ENCODE results near the gene B4GALT1.

Gene B4GALT1, protein sequence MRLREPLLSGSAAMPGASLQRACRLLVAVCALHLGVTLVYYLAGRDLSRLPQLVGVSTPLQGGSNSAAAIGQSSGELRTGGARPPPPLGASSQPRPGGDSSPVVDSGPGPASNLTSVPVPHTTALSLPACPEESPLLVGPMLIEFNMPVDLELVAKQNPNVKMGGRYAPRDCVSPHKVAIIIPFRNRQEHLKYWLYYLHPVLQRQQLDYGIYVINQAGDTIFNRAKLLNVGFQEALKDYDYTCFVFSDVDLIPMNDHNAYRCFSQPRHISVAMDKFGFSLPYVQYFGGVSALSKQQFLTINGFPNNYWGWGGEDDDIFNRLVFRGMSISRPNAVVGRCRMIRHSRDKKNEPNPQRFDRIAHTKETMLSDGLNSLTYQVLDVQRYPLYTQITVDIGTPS

GRCh38 chr9:33167084-33167971 is at the start of gene B4GALT1:
Gene B4GALT1 (minus strand): TSS chr9:33167336. CDS start chr9:33167169, 167 bp downstream.
- peak; percentile 57 for DNase-seq

DNA sequence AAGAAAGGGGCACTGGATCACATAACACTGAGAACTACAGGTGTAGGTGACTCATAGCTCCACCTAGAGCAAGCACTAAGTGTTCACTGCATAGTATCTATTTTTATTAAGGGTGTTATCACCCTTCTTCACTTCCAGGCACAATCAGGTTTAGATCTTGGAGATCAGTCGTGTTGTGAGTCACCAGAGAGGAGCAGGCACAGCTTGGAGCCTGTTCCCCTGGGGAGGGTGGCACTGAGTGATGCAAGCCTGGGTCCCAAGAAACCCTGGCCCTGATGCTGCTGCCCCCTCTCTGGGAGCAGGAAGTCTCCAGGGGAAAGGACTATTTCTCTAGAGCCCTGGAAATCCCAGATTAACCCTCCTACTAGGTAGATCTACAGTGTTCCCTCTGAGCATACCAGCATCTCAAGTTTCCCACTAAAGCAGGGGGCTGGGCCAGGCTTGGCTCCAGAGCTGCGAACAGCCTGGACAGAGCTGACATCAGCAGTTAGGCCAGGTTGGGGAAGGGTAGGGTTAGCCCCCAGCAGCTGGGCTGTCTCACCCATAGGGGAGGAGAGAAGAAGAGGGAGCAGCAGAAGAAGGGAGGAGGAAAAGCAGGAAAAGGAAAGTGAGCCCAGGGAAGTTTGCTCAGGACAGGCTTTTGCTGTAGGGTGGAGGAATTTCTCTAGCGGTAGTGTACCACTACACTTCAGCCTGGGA is 44.7 kb upstream of the B4GALT1 start:
- DNase-seq: no peak

GRCh38 chr9:33210006-33210715 is 43.0 kb upstream of the B4GALT1 start:
- no peak for DNase-seq

- DNase-seq: no peak
Measured at GRCh38 chr9:33209394-33209793, 42.3 kb upstream of the B4GALT1 start.

DNA sequence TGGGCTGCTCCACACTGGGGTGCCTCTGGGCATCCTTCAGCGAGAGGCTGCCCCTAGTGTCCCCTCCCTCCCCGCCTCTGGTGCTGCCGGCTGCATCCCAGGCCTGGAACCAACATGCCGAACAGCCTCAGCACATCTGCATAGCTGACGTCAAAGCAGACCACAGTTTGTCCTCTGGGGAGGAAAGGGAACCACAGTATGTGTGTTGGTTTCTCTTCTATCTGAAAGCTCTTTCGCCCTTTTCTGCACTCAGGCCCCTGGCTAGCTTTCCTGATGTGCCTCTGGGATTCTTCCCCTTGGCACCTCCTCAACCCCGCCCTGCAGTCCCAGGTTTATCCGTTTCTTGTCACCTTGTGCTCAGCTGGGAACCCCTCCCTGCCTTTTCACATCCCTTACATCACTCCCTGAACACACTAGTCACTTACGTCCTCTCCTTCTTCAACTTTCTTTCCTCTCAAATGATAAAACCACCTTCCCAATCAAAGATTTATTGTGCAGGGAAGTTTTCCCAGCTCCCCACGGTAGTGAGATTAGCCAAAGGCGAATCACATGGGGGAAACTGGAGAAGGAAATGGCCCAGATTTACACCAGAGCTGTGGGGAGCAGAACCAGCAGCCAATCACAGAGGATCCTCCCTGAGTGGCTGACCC is 35.5 kb upstream of the B4GALT1 start:
- DNase-seq: no peak

GRCh38 chr9:33202018-33202417 is 34.9 kb upstream of the B4GALT1 start:
- no peak for DNase-seq

- DNase-seq: no peak
Measured at GRCh38 chr9:33198165-33198564, 31.0 kb upstream of the B4GALT1 start.

GRCh38 chr9:33197279-33198152 is 30.4 kb upstream of the B4GALT1 start:
- DNase-seq: no peak

DNA sequence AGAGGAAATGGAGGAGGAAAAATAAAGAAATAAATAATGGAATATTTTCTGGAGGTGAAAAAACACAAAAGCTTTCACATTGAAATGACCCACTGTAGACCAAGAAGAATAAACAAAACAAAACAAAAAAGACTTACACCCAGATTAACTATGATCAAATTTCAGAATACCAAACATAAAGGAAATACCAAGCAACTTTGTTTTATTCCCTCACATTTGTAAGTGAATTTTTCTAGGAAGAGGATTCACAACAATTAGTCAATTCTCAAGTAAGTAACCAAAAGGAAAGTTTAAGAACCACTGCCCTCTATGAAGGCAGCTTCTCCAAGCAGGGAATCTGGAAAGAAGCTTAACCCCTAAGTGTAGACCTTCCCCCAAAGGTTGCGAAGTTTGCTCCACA is 29.6 kb upstream of the B4GALT1 start:
- DNase-seq: no peak

DNA sequence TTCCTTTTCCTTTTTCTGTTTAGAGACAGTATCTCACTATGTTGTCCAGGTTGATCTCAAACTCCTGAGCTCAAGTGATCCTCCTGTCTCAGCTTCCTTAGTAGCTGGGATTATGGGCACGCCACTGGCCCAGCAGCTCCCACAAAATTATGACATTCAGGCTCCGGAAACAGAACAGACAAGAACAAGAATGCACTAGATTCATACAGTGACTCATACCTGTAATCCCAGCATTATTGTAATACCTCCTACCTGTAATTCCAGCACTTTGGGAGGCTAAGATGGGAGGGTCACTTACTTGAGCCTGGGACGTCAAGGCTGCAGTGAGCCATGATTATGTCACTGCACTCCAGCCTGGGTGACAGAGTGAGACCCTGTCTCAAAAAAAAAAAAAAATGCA is 26.7 kb upstream of the B4GALT1 start:
- DNase-seq: no peak

- no peak for DNase-seq
Measured at GRCh38 chr9:33192493-33193255, 25.5 kb upstream of the B4GALT1 start.

DNA sequence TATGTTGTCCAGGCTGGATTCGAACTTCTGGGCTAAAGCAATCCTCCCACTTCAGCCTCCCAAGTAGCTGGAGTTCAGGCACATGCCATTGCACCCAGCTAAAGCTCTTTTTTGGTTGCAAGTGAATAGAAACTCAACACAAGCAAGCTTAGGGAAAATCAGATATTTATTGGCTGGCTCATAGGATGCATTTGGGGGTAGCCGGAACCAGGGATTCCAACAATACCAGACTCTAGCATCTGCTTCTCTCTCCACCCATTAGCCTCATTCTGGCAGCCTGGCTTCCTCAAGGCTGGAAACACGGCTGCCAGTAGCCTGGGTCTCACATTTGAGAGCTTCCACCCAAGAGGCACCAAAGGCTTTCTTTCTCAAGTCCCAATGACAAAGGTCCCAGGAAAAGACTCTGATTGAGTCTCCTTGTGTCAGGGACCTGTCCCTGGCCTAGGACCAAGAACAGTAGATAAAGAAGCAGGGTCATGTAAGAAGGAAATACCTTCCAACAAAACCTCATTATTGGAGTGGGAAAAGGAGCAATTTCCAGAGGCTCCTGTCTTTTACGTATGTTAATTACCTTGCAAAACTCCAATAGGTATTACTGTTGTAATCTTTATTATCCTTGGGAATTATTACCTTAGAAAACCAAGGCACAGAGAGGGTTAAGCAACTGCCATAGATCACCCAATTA is 23.0 kb upstream of the B4GALT1 start:
- DNase-seq: no peak

DNA sequence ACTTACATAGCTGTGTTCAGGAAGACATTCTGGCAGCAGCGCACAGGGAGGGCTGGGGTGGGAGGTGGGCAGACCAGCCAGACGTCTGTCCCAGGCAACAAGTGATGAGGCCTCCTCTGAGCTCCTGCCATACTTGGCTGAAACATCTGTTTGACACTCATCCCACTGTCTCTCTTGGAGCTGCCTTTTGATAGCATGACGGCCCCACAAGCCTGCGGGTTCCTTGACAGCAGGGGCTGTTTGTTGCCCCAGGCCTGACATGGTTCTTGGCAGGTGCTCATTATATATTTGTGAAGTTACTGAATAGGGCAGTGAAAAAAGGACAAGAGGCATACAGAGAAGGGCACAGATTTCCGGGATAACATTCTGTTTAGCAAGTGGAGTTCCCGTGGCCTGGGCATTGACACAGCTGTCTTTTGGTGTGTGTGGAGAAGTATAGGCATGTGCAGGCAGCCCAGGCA is 22.2 kb upstream of the B4GALT1 start:
- DNase-seq: no peak

GRCh38 chr9:33188711-33189110 is 21.6 kb upstream of the B4GALT1 start:
- no peak for DNase-seq

DNA sequence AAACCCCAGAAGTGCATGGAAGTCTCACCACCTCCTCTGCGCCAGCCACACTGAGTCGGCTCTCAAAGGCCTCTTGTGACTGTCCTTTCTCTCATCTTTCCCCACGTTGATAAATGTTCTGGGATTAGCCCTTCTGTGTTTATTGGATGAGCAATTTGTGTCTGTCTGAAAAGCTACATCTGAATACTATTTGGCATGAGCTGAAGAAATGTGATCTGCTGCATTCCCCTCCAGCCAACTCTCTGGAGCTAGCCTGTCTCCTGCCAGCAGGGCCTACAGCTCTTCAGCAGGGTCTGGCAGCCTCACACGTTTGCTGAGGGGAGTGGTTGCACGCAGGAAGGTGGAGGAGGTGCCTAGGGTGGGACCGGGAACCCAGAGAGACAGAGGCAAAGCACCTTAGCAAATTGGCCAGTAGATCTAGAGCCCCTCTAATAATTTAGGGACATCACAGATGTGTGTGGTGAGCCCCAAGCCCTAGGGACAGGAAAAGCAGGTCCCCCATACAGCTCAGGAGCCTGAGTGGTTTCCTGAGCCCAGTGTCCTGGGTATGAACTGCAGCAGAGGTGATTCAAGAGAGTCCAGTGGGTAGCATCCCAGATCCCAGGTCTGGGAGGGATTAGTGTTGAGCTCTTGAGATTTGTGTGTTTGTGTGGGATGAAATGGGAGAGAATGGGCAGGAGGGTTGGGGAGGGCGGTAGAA is 20.5 kb upstream of the B4GALT1 start:
- DNase-seq: peak; percentile 83

DNA sequence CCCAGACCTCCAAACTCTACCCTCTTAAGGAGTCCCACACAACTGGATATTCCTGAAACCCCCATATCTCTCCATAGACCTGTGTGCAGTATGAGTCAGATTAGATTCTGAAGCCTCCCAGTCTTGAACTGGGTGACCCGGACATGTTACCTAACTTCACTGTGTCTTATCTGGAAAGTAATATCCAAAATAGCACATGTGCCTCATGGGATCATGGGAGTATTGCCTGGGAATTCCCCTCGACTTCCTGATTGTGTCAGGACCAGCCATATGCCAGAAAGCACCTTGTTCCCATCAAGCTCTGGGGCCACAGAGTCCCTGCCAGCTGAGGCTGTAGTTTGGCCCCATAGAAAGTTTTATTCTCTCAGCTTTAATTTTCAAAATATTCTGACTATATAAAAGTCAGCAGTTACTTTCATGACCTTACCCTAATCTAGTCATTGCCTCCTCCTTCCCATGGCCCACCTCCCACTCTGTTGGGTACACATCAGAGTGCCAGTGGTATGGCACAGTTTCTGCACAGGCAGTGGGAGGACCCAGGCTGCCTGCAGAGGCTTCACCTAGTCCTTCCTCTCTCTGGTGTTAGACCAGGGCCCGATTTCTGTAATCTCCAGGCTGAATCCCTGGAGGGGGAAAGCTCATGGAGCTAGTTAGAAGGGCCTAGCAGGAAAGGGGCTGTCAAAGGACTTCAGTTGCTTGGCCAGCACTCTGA is 19.5 kb upstream of the B4GALT1 start:
- no peak for DNase-seq

DNA sequence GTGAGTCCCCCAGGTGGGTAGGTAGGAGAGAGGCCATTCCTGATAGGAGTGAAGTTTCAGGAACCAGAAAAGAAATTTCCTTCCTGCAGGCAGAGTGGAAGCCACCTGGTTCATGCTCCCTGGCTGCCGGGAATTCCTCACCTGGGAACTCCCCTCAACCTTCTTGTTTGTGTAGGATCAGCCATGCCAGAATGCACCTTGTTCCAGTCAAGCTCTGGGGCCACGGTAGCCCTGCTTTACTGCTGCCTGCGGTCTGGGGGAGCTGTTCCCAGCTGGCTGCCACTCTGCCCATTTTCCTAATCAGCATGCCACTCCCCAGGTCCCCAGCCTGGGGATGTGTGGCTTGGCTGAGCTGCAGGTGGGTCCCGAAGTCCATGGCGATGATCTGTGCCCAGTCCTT is 18.7 kb upstream of the B4GALT1 start:
- DNase-seq: no peak

- DNase-seq: no peak
Measured at GRCh38 chr9:33185406-33185805, 18.3 kb upstream of the B4GALT1 start.

All from NCI-H2029 treated with DMSO at 0.1 percent for 48 hours (cell line).